ENCODE measurements around the gene PLAAT3. TPM values are rescaled to one million over a fixed set of nuclear protein-coding genes. Genes with fewer than 3 reads are reported as not detected.
"Not testable (repeated sequence)": the region's sequence is repeated elsewhere in the genome, so short reads cannot be mapped to it uniquely, and the experiment has no call there.

The PLAAT3 gene
- total RNA-seq, 1 experiment from 2014 or later = 0.69 TPM

DNA sequence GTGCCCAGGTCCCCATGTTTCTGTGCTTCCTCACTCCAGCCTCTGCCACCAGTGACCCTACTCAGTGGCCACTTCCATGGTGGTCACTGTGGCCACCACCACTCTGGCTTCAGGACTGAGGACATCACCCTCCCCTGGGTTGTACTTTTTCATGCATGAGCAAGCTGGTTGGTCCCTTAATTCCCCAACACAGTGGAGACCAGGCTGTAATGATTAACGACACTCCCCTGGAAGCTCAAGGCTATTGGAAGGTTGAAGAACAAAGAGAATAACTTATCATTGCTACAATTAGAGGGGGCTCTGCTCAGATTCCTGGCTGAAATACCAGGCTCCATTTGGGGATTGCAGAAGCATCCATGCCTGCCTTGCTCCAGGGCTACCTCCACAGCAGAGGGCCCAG, 67.2 kb downstream of the PLAAT3 start:
- ChIA-PET POLR2A (ENCODE audit: low non-redundant PET) (no interaction called here), CTCF (interaction anchor here (0.7 kb wide), 1 partner anchor 88 kb away, joined by 3 read pairs; no protein-coding TSS in a partner anchor)
- intact Hi-C loops (cut with micrococcal nuclease; ENCODE audit: unreplicated experiment) = no loop called here
- Histone ChIP-seq H3K4me1 (ENCODE audit: insufficient read depth, low read length, poor library complexity, severe bottlenecking) (no peaks in the 10 kb centered on the region), H3K27ac (ENCODE audit: low read depth, low read length, poor library complexity, severe bottlenecking) (no peak overlapping the region), H3K9me3 (ENCODE audit: low read depth, low read length, poor library complexity, severe bottlenecking) (no peaks in the 10 kb centered on the region), H3K4me3 (ENCODE audit: low read depth, low read length, poor library complexity, severe bottlenecking) (no peak overlapping the region), H3K36me3 (ENCODE audit: insufficient read depth, low read length, poor library complexity, severe bottlenecking) (no peaks in the 10 kb centered on the region), H3K27me3 (replicated peaks; ENCODE audit: insufficient read depth, low read depth, low read length, poor library complexity) (no peaks in the 10 kb centered on the region)
- TF ChIP-seq CTCF (conservative IDR thresholded peaks at IDR 0.05; ENCODE audit: low read depth, low read length) (no peak), EZH2 (IDR thresholded peaks at IDR 0.05; ENCODE audit: borderline replicate concordance, low read depth, low read length, poor library complexity, severe bottlenecking) (no peak)
- no peak for DNase-seq (ENCODE audit: low spot score)
- no TSS peak for BruUV-seq (replicated peaks)

- intact Hi-C loops (cut with micrococcal nuclease; ENCODE audit: unreplicated experiment) = no loop called here
- Histone ChIP-seq H3K4me1 (ENCODE audit: insufficient read depth, low read length, poor library complexity, severe bottlenecking) (no peaks in the 10 kb centered on the region), H3K27me3 (replicated peaks; ENCODE audit: insufficient read depth, low read depth, low read length, poor library complexity) (no peaks in the 10 kb centered on the region), H3K9me3 (ENCODE audit: low read depth, low read length, poor library complexity, severe bottlenecking) (no peaks in the 10 kb centered on the region), H3K36me3 (ENCODE audit: insufficient read depth, low read length, poor library complexity, severe bottlenecking) (no peaks in the 10 kb centered on the region), H3K4me3 (ENCODE audit: low read depth, low read length, poor library complexity, severe bottlenecking) (no peak overlapping the region), H3K27ac (ENCODE audit: low read depth, low read length, poor library complexity, severe bottlenecking) (no peak overlapping the region)
- CTCF ChIA-PET = no interaction called here
- no peak for DNase-seq (ENCODE audit: low spot score)
- POLR2A ChIA-PET (ENCODE audit: low non-redundant PET) = no interaction called here
- TF ChIP-seq EZH2 (IDR thresholded peaks at IDR 0.05; ENCODE audit: borderline replicate concordance, low read depth, low read length, poor library complexity, severe bottlenecking) = no peak
- TF ChIP-seq CTCF (conservative IDR thresholded peaks at IDR 0.05; ENCODE audit: low read depth, low read length) = no peak
- BruUV-seq (replicated peaks) = no TSS peak
Measured at GRCh38 chr11:63543711-63544110, 70.5 kb downstream of the PLAAT3 start.

- H3K36me3 ChIP-seq (ENCODE audit: insufficient read depth, low read length, poor library complexity, severe bottlenecking); H3K4me3 ChIP-seq (ENCODE audit: low read depth, low read length, poor library complexity, severe bottlenecking); DNase-seq (ENCODE audit: low spot score); H3K27me3 ChIP-seq (replicated peaks; ENCODE audit: insufficient read depth, low read depth, low read length, poor library complexity); intact Hi-C loops (cut with micrococcal nuclease; ENCODE audit: unreplicated experiment); CTCF ChIA-PET; H3K4me1 ChIP-seq (ENCODE audit: insufficient read depth, low read length, poor library complexity, severe bottlenecking); H3K9me3 ChIP-seq (ENCODE audit: low read depth, low read length, poor library complexity, severe bottlenecking); BruUV-seq (replicated peaks); H3K27ac ChIP-seq (ENCODE audit: low read depth, low read length, poor library complexity, severe bottlenecking); POLR2A ChIA-PET (ENCODE audit: low non-redundant PET): not testable (repeated sequence)
Measured at GRCh38 chr11:63542506-63542905, 71.7 kb downstream of the PLAAT3 start.

GRCh38 chr11:63537293-63538101, 76.7 kb downstream of the PLAAT3 start:
- H3K4me1 ChIP-seq (ENCODE audit: insufficient read depth, low read length, poor library complexity, severe bottlenecking) = peaks cover 7% of the 10 kb centered on the region
- POLR2A ChIA-PET (ENCODE audit: low non-redundant PET) = no interaction called here
- CTCF ChIA-PET = interaction anchor here (0.5 kb wide), 1 partner anchor 769 kb away, joined by 4 read pairs; no protein-coding TSS in a partner anchor
- H3K27ac ChIP-seq (ENCODE audit: low read depth, low read length, poor library complexity, severe bottlenecking) = no peak overlapping the region
- H3K9me3 ChIP-seq (ENCODE audit: low read depth, low read length, poor library complexity, severe bottlenecking) = no peaks in the 10 kb centered on the region
- no peaks in the 10 kb centered on the region for H3K36me3 ChIP-seq (ENCODE audit: insufficient read depth, low read length, poor library complexity, severe bottlenecking)
- no TSS peak for BruUV-seq (replicated peaks)
- intact Hi-C loops (cut with micrococcal nuclease; ENCODE audit: unreplicated experiment) = no loop called here
- DNase-seq (ENCODE audit: low spot score) = no peak
- no peaks in the 10 kb centered on the region for H3K27me3 ChIP-seq (replicated peaks; ENCODE audit: insufficient read depth, low read depth, low read length, poor library complexity)
- peak overlapping the region; percentile 37 for H3K4me3 ChIP-seq (ENCODE audit: low read depth, low read length, poor library complexity, severe bottlenecking)
- TF ChIP-seq CTCF (conservative IDR thresholded peaks at IDR 0.05; ENCODE audit: low read depth, low read length) (no peak), EZH2 (IDR thresholded peaks at IDR 0.05; ENCODE audit: borderline replicate concordance, low read depth, low read length, poor library complexity, severe bottlenecking) (no peak)

Data from A673 (cell line).